HUES48 (cell line): ENCODE data around the gene FRAT1.
A peak's percentile ranks its signal among the peaks of the same experiment; 100 is the strongest.

Experiments
- H3K27ac ChIP-seq: one replicate; pipeline ENCODE4 v1.7.0; 2013; ENCODE audit warnings: low read depth, low read length, inconsistent platforms
- H3K27me3 ChIP-seq: 2 replicates; pipeline ENCODE4 v1.6.1; 2013; ENCODE audit warnings: mild to moderate bottlenecking, low read length; ENCODE audit not compliant: control insufficient read depth, insufficient read depth
- H3K36me3 ChIP-seq: 2 replicates; pipeline ENCODE4 v1.6.1; 2013; ENCODE audit warnings: low read length; ENCODE audit not compliant: control insufficient read depth, insufficient read depth
- H3K4me1 ChIP-seq: 2 replicates; pipeline ENCODE4 v1.6.1; 2013; ENCODE audit warnings: mild to moderate bottlenecking, low read length; ENCODE audit not compliant: control insufficient read depth, insufficient read depth
- H3K4me3 ChIP-seq: 2 replicates; pipeline ENCODE4 v1.5.1; 2013; ENCODE audit warnings: mild to moderate bottlenecking, low read depth, low read length
- H3K9ac ChIP-seq: 2 replicates; pipeline ENCODE4 v1.6.1; 2013; ENCODE audit warnings: mild to moderate bottlenecking, low read depth, low read length, moderate library complexity
- H3K9me3 ChIP-seq: 2 replicates; pipeline ENCODE4 v1.6.1; 2013; ENCODE audit warnings: low read length; ENCODE audit not compliant: control insufficient read depth, insufficient read depth

Gene FRAT1

GRCh38 chr10:97360705-97361536, 41.9 kb downstream of the FRAT1 start:
- no peaks in the 10 kb centered on the region for H3K9me3 ChIP-seq
- H3K36me3 ChIP-seq: peaks cover 89% of the 10 kb centered on the region
- no peak overlapping the region for H3K27ac ChIP-seq
- no peak overlapping the region for H3K4me3 ChIP-seq
- no peaks in the 10 kb centered on the region for H3K4me1 ChIP-seq
- H3K9ac ChIP-seq: no peak overlapping the region
- H3K27me3 ChIP-seq: no peaks in the 10 kb centered on the region

GRCh38 chr10:97361537-97361901, 42.4 kb downstream of the FRAT1 start:
- H3K4me3 ChIP-seq: no peak overlapping the region
- H3K27me3 ChIP-seq: no peaks in the 10 kb centered on the region
- H3K4me1 ChIP-seq: no peaks in the 10 kb centered on the region
- no peaks in the 10 kb centered on the region for H3K9me3 ChIP-seq
- H3K36me3 ChIP-seq: peaks cover 89% of the 10 kb centered on the region
- no peak overlapping the region for H3K27ac ChIP-seq
- H3K9ac ChIP-seq: no peak overlapping the region

GRCh38 chr10:97362310-97363033, 43.4 kb downstream of the FRAT1 start:
- Histone ChIP-seq H3K9ac (no peak overlapping the region), H3K27ac (peak overlapping the region; percentile 8), H3K27me3 (no peaks in the 10 kb centered on the region), H3K9me3 (no peaks in the 10 kb centered on the region), H3K4me1 (no peaks in the 10 kb centered on the region), H3K4me3 (no peak overlapping the region), H3K36me3 (peaks cover 89% of the 10 kb centered on the region)

GRCh38 chr10:97363071-97363470, 44.0 kb downstream of the FRAT1 start:
- no peak overlapping the region for H3K27ac ChIP-seq
- H3K9me3 ChIP-seq: no peaks in the 10 kb centered on the region
- peaks cover 91% of the 10 kb centered on the region for H3K36me3 ChIP-seq
- H3K9ac ChIP-seq: no peak overlapping the region
- H3K4me1 ChIP-seq: no peaks in the 10 kb centered on the region
- H3K4me3 ChIP-seq: no peak overlapping the region
- no peaks in the 10 kb centered on the region for H3K27me3 ChIP-seq

- H3K27me3 ChIP-seq: no peaks in the 10 kb centered on the region
- no peak overlapping the region for H3K4me3 ChIP-seq
- H3K27ac ChIP-seq: no peak overlapping the region
- no peaks in the 10 kb centered on the region for H3K9me3 ChIP-seq
- H3K4me1 ChIP-seq: no peaks in the 10 kb centered on the region
- no peak overlapping the region for H3K9ac ChIP-seq
- peaks cover 89% of the 10 kb centered on the region for H3K36me3 ChIP-seq
These were observed 46.8 kb downstream of the FRAT1 start for GRCh38 chr10:97365761-97366351.

- no peak overlapping the region for H3K9ac ChIP-seq
- H3K9me3 ChIP-seq: no peaks in the 10 kb centered on the region
- H3K4me3 ChIP-seq: no peak overlapping the region
- peaks cover 89% of the 10 kb centered on the region for H3K36me3 ChIP-seq
- H3K27ac ChIP-seq: no peak overlapping the region
- no peaks in the 10 kb centered on the region for H3K27me3 ChIP-seq
- no peaks in the 10 kb centered on the region for H3K4me1 ChIP-seq
These were observed 47.5 kb downstream of the FRAT1 start for GRCh38 chr10:97366572-97366971.

GRCh38 chr10:97367126-97367649, 48.1 kb downstream of the FRAT1 start:
- H3K36me3 ChIP-seq: peaks cover 92% of the 10 kb centered on the region

More at GRCh38 chr10:97367126-97367649, 48.1 kb downstream of the FRAT1 start:
- Histone ChIP-seq H3K27me3 (no peaks in the 10 kb centered on the region), H3K4me3 (no peak overlapping the region), H3K9me3 (no peaks in the 10 kb centered on the region), H3K9ac (no peak overlapping the region), H3K27ac (no peak overlapping the region), H3K4me1 (no peaks in the 10 kb centered on the region)
